Activated CD4-positive, CD25-positive, alpha-beta regulatory T cell treated with anti-CD3 and anti-CD28 coated beads, Interleukin-2, amount 50 U/mL, for 72 hours (primary cell): ENCODE measurements around the gene CYYR1.

ENCODE experiments used
- DNase-seq: peaks from one replicate; pipeline ENCODE4 v3.0.0; 2021

CYYR1 gene

DNA sequence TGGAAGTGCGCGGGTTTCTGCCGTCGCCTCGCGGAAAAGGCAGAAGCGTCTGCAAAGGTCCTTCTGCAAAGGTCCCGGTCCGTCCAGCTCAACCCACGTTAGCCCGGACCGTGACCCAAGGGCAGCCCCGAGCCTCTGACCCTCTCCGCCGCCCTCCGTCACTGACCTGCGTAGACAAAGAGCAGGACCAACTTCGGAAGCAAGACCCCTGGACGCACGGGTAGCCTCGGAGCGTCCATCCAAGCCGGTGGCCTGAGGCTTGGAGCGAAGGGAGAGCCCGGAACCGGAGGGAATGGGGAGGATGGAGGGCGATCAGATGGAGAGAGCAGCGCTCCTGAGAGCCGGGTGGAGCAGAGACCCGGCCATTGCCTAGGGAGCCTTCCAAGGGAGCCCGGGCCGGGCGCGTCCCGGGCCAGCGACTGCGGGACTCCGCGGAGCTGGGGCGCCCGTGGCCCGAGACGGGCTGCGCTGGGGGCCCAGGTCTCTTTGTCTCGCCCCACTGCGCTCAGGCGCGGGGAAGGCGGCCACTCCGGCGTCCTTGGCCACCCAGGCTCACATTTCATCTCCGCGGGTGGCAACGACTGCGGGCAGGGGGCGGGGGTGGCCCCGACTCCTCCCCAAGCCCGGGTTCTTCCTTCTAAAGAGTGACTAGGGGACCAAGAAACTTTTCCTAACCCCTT lies at the start of gene CYYR1:
TSS of gene CYYR1 (minus strand) at position 585 of the 680 bp plus-strand sequence. CDS start at position 239, 346 bp downstream.
- no peak for DNase-seq

DNA sequence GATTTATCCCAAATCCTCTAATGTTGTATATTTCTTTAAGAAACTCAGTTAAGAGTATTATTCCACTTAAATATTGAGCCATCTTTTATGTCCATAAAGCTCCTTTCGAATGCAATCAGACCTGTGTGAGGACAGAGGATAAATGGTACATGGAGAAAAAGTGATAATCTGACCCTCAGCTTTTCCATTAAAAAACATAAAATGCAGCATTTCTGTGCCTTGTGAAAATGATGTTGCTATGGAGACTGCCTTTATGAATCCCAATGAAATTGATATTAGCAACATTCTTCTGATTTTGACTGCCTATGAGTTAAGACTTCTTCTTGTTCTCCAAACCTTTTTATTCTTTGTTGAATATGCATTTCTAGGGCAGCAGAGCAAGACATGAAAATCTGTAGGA lies 44.1 kb upstream of the CYYR1 start:
- no peak for DNase-seq

DNA sequence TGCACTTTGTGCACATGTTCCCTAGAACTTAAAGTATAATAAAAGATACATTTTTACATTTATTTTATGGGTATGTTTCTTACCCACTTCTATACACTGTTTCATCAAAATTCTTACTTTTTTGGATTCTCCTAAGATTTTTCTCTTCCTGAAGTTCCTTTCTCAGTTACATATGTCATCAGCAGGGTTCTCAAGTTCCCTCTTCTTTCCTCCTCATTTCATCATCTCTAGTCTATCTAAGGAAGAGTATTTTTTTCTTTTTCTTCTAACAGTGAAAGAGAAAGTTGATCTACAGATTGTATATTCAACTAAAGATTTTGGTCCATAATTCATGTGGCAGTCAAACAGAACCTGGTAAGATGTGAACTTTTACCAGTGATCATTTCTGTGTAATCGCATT lies 41.2 kb upstream of the CYYR1 start:
- DNase-seq: no peak

DNA sequence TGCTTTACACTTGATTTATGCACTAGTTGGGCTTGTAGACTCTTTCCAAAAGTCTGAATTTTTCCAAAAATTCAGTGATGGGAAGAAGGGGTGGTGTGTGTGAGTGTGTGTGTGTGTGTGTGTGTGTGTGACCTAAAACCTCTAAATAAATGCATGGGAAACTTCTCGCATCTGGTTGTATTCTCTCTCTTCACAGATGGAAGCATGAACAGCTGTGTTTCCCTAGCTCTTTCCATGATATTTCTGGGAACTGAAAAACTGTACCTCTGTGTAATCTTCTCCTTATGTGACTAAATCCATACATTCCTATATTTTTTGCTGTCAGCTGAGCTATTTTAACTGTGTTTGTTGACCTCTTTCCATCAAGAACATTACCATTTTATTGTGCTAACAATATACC lies 26.2 kb upstream of the CYYR1 start:
- DNase-seq: no peak

DNA sequence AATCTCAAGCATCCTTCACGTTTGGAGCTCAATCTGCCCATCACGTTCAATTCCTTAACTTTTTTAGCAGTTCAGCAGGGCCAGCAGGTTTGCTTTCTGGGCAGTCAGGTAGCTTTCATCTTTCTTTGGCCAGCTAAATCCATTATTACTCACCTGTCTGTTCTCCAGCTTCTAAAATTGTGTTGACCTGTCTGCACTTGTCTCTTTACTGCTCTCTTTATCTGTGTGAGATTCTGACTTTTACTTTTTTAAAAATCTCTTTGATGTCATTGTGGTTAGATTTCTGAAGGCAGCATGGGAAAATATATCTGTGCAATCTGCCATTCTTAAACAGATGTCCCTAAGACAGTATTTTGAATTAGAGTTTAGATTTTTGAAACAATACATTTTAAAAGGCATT lies 24.9 kb upstream of the CYYR1 start:
- DNase-seq: no peak

- DNase-seq: no peak
These were observed 23.9 kb upstream of the CYYR1 start for GRCh38 chr21:26597031-26597430.

DNA sequence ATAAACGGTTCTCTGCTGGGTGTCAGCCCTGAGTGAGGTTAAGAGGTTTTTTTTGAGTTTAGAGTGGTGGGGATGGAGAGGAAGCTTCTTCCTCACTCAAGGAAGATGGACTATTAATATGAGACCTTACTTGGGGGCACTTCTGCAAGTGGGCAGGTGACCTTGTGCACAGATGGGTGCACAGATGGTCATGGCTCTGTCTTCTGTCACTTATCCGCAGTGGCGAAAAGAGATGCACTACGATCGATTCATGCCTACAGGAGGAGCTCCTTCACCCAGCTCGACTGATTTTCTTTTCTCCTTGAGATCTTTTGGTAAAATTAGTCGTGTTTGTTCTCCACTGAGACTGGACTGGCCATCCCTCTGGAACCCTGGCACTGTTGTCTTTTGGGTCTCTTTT lies 22.9 kb upstream of the CYYR1 start:
- DNase-seq: no peak

GRCh38 chr21:26593800-26594199 lies 20.7 kb upstream of the CYYR1 start:
- no peak for DNase-seq

GRCh38 chr21:26591543-26591942 lies 18.5 kb upstream of the CYYR1 start:
- DNase-seq: no peak

GRCh38 chr21:26588446-26588845 lies 15.4 kb upstream of the CYYR1 start:
- no peak for DNase-seq

DNA sequence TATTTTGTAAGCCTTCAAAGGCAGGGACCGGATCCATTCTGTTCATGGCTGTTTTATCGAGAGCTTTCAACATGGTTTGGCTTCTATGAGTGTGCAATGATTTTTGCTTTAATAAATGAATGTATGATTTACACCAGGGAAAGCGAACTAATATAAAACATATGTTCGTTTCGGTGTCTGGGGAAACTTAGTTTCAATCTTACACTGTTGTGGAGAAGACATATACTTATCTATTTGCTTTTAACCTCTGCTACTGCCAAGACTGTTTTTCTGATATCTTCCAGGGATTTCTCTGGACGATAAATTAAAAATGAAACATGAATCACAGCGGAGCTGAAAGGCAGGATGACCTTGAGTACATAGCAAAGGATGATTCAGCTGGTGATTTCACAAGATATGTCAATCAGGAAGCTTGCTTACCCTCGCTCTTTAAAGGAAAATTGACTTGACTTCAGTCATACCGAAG lies 14.7 kb upstream of the CYYR1 start:
- no peak for DNase-seq

GRCh38 chr21:26583769-26584168 lies 10.7 kb upstream of the CYYR1 start:
- no peak for DNase-seq

GRCh38 chr21:26581818-26582217 lies 8.7 kb upstream of the CYYR1 start:
- DNase-seq: no peak

DNA sequence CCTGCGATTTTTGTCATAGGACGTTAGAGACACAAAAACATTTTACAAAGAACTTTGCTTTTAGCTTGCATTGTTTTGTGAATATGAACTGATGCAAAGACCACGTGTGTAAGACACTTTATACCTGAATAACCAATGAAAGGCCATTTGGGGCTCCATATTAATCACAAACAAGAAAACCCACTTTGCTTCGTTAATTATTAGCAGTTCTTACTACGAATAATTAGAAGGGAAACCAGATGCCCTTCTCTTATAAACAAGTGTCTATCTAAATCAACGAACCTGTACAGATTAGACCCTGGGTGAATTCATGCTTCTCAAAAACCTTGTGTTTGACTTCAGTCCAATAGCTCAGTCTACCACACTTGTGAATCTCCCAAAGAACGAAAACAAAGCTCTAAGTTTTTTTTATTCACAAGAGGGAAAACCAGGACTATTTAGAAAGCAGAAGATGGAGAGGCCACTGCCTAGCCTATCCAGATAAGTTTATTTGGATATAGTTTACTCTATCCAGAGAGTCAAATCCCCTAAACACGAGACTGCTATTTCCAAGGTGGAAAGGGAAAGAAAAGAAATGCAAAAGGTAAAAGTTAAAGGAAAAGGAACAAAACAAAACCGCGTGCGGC lies 897 bp downstream of the CYYR1 start:
- no peak for DNase-seq

DNA sequence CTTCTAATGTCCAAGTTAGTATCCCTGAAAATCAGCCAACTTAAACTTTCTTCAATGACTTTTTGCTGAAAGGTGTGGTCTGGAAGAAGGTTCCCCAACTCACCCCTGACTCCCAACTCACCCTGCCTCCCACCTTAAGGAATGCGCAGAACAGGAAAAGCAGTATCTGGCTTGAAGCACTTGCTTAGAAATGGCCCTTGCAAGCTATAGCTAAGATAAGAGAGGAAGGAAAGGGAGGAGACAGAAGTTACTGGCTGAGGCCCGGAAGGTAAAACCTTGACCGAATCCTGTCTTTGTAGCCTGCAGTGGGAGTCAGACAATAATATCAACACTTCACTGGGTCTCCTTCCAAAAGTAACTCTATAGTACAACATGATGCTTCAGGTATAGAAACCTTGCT lies 2.9 kb downstream of the CYYR1 start:
- no peak for DNase-seq

DNA sequence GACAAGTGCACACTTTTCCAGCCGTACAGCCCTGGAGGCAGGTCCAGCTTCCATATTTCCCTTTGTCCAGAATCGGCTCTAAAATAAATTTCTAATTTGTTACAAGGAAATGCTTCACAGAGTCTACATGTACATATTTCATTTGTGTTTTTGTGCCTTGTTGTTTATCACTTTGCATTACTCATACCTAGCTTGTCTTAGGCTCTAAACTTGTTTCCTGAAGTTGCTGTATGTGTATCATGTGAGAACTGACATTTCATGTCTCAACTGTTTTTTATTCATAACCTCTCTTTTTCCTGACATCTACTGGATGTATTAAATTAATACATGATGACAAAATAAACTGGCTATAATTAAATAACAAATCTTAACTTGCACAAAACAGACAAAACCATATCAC lies 7.5 kb downstream of the CYYR1 start:
- no peak for DNase-seq

DNA sequence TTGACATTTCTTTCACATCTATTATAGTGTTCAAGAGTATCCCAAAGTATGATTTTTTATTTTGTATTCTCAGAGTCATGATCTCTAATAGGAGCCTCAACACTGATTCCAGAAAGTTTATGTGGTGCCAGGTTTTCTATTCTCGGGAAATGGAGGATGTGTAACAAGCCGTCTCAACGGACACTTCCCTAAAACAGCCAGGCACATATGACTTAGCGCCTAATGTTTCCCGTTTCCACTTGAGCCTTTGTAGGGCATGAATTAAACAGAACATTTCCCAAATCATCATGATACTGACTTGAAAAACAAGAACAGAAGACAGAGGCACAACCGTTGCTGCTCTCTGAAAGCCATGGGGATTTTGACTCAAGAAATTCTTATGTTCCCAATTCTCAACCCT lies 8.0 kb downstream of the CYYR1 start:
- DNase-seq: no peak

- no peak for DNase-seq
These were observed 9.1 kb downstream of the CYYR1 start for GRCh38 chr21:26563856-26564503.

DNA sequence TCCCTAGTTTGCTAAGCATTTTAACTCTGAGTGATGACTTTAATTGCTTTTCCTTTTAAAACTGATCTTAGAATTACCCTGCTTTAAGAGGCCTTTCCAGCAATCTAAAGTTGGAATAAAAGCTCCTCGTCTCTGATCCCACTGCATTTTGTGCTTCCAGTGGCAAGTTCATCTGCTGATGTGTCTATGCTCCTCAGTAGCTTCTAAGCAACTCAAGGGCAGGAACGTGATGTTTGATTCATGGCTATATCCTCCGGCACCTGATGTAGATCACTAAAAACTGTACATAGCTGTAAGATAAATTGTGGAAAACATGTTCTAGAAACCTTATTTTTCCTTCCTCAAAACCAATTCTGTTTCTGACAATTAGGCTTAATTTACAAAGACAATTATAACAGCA lies 12.5 kb downstream of the CYYR1 start:
- DNase-seq: no peak

GRCh38 chr21:26559099-26559498 lies 14.0 kb downstream of the CYYR1 start:
- no peak for DNase-seq

GRCh38 chr21:26557106-26557505 lies 16.0 kb downstream of the CYYR1 start:
- no peak for DNase-seq

- no peak for DNase-seq
These were observed 17.4 kb downstream of the CYYR1 start for GRCh38 chr21:26555540-26556146.

DNA sequence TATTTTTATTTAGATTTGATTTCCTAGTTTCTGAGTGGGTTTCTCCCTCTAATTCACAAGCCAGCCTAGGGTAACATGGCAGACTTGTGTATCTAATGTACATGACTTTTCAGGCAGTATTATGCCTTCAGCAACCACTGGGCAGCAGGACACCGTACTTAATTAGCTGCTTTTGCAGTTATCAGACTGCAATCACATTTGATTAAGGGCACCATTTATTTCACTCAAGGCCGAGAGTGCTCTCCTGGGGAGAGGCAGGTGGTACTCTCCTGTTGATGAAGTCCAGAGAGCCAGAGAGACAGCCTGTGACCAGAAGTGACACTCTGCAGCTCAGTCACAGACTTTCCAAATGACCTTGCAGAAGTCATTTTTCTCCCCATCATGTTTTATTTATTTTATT lies 18.7 kb downstream of the CYYR1 start:
- DNase-seq: no peak

GRCh38 chr21:26553898-26554297 lies 19.2 kb downstream of the CYYR1 start:
- no peak for DNase-seq
